HT-29 (cell line): Measurements from ENCODE around the gene C17orf107. TPM values are rescaled to one million over a fixed set of nuclear protein-coding genes. Genes with fewer than 3 reads are reported as not detected.
"Not testable (repeated sequence)": the region's sequence is repeated elsewhere in the genome, so short reads cannot be mapped to it uniquely, and the experiment has no call there.

ENCODE experiments used
- DNase-seq: peaks from one replicate; pipeline ENCODE4 v3.0.0-alpha.2; 2015; ENCODE audit warnings: low spot score
- total RNA-seq: library from RNA; depleted of rRNA; stranded (reverse); fragments of >200 nt; shearing (Covaris generic); gene quantifications from 2 replicates; pipeline ENCODE4 v1.2.3, GENCODE V29; 2014; rRNA removed

The C17orf107 gene
- total RNA-seq = 0.97 and 1.4 TPM in 2 replicates

- no peak for DNase-seq
These were observed at the start of gene C17orf107 for GRCh38 chr17:4899341-4900230. C17orf107 (plus strand) TSS chr17:4899536; CDS start chr17:4899763, 227 bp downstream.

DNA sequence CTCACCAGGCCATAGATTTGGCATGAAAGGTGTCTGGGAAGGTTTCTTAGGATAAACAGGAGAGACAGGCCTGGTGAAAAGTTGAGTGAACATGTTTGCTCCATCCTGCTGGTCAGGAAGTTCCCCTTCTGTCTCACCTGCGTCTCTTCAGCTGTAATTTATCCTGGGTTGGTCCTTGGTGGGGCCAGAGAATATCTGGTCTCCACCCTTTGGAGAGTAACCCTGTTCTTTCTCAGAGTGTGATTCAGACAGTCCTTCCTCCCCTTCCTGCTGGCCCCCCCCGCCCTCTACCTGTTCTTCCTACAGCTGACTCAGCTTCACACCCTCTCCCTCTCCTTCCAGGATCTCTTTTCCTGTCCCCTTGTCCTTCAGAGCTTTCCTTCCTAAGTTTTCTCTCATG is 49.1 kb upstream of the C17orf107 start:
- DNase-seq = peak; percentile 36

DNA sequence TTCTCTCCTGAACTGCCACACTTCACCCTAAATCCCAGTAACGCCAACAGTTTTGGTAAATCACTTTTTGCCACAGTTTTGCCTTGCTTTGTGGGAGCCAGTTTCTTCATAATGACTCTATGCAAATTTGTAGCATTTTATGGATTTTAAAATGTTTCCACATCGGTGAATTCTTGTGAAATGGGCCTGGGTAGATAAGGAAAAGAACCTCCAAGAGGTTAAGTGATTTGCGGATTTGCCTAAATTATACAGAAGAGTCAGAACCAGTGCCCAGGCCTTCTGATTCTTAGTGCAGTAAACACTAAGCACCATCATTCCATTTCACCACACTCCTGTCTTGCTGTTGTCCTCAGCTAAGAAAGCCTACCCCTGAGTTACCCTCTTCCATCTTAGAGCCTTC is 48.3 kb upstream of the C17orf107 start:
- DNase-seq = no peak

GRCh38 chr17:4852567-4853207 is 46.6 kb upstream of the C17orf107 start:
- DNase-seq = no peak

- no peak for DNase-seq
These were observed 46.1 kb upstream of the C17orf107 start for GRCh38 chr17:4853208-4853671.

DNA sequence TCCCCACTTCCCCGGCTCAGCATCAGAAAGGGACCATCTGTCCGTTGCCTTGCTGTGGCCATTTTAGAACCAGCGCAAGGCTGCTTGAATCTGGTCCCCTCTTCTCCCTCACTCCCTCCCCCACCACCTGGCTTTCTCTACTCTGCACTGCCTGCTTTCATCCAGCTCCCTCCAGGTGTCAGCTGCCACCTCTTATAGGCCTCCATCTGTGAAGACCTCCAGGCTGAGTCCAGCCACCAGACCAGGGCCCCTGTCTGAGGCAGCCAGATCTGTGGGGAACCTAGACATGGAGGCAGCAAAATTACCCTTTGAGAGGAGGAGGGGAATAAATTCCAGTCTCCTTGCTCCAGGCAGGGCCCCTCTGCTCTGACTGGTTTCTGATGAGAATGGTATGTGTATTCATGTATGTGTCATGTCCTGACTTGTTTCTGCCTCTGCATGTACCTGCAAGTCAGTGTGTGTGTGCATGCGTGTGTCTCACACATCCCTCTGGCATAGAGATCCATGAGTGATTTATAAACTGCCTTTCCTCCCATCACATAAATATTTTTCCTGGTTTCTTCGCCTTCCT is 45.1 kb upstream of the C17orf107 start:
- no peak for DNase-seq

DNA sequence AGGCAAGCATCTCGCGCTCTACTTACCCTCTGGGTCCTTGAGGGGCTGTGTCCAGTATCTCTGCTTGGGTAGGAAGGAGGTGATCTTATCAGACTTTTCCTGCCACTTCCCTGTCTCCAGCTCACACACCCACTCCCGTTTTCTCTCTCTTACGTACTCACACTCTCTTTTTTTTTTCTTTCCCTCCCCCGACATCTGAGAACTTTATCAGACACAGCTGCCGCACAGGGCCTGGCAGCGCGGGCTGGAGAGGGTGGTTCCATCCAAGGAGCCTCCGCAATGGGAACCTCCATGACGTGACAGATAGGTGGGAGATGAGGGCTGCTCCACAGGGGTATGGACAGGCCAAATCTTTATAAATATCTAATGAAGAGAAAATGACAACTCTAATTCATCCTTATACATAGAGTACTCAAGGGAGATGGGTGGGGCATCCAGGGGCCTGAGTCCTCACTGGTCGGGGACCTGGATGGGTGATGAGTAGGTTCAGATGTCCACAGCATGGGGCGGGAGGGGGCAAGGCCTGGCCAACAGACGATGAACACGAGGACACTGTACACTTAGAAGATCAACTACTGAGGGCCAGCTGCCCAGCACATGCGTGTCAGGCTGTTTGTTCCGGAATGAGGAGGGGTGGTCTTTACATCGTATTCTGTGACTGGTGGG is 42.9 kb upstream of the C17orf107 start:
- DNase-seq = no peak

DNA sequence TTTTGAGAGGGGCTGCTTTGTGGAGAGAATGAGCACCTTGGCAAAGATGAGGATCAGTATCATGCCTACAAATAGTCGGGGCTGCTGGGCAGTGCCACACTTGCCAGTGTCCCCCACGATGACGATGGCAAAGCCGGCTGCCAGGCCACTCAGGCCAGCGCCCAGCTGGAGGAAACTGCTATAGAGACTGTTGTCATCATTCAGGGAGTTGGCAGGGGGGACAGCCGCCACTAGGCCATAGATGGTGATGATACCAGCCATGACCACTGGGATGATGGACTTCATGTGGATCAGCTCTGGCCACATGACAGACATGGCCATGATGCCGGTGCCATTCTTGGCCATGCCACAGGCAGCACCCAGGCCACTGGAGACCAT is 42.4 kb upstream of the C17orf107 start:
- no peak for DNase-seq

- not testable (repeated sequence) for DNase-seq
These were observed 42.0 kb upstream of the C17orf107 start for GRCh38 chr17:4857347-4857746.

GRCh38 chr17:4858068-4858881 is 41.1 kb upstream of the C17orf107 start:
- DNase-seq = no peak

GRCh38 chr17:4858882-4859260 is 40.5 kb upstream of the C17orf107 start:
- DNase-seq = no peak

DNA sequence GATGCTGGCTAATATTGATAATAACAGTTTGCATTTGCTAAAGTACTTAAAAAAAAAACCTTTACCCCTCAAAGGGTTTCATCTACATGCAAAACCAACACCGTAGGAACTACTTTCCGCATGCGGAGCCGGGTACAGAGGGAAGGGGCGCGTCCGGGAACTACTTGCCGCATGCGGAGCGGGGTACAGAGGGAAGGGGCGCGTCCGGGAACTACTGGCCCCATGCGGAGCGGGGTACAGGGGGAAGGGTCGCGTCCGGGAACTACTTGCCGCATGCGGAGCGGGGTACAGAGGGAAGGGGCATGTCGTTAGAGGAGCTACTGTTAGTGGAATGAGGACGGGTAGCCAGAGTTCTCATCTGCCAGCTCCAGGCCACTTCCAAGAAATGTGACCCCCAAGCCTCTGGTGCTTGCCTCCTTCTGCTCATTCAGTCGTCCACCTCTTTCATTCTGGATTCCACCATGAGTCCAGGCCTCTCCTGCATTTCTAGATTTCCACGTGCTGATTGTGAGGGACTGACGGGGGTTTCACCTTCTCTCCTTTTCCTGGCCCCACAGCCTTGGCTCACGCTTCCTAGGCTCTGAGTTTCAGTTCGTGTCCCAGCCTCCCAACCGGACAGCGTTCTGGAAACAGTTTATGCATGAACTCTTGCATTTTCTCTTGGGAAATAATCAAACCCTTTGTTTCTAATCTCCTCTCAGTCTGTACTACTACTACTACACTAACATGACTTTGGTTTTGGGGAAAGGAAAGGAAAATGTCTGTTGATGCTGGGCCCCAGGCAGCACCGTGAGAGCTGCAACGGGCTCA is 39.3 kb upstream of the C17orf107 start:
- DNase-seq = no peak

DNA sequence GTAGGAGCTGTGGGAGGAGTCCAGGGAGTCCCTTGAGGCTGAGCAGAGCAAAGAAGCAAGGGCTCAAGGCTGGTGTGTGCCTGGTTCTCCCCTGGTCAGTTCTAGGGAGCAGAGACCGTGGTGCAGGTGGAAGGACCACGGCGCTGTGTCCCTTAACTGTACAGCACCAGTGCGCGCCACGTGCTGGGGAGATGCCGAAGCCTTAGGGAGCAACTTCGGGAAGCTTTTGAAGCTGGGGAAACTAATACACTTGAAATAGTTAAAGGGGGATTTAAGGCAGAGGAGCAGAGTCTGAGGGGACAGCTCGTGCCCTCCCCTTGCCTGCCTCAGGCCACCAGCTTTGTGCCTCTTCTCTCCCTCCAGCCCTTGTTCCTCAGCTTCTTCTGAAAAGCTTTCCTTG is 38.7 kb upstream of the C17orf107 start:
- DNase-seq = no peak

- DNase-seq = no peak
These were observed 38.3 kb upstream of the C17orf107 start for GRCh38 chr17:4861052-4861451.

DNA sequence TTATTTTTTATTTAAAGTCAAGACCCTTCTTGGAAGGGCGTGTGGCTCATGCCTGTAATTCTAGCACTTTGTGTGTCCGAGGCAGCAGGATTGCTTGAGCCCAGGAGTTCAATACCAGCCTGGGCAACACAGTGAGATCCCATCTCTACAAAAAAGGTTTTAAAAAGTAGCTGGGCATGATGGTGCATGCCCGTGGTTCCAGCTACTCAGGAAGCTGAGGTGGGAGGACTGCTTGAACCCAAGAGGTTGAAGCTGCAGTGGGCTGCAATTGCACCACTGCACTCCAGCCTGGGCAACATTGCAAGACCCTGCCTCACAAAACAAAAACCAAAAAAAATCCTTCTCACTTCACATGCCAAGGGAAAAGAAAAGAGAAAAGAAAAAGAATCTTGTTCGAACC is 36.6 kb upstream of the C17orf107 start:
- DNase-seq = no peak

GRCh38 chr17:4863321-4863720 is 36.0 kb upstream of the C17orf107 start:
- no peak for DNase-seq

DNA sequence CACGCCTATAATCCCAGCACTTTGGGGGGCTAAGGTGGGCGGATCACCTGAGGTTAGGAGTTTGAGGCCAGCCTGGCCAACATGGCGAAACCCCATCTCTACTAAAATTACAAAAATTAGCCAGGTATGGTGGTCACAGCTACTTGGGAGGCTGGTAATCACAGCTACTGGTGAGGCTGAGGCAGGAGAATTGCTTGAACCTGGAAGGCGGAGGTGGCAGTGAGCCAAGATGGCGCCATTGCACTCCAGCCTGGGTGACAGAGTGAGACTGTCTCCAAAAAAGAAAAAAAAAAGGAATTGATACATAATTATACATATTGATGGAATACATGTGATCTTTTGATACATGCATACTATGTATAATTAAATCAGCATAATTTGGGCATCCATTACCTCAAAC is 31.8 kb upstream of the C17orf107 start:
- not testable (repeated sequence) for DNase-seq

GRCh38 chr17:4869058-4869998 is 30.0 kb upstream of the C17orf107 start:
- DNase-seq = not testable (repeated sequence)

DNA sequence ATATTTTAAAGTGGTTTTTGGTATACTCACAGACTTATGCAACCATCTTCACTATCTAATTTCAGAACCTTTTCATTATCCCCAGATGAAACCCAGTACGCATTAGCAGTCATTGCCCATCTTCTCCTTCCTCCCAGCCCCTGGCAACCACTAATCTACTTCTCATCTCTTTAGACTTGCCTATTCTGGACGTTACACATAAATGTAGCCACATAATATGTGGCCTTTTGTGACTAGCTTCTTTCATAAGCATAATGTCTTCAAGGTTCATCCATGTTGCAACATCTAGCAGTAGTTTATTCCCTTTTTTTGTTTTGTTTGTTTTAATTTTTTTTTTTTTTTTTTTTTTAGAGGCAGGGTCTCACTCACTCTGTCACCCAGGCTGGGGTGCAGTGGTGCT is 28.5 kb upstream of the C17orf107 start:
- DNase-seq = no peak
